ENCODE measurements around the gene ZNF17.

The ZNF17 gene

GRCh38 chr19:57410877-57411671 is at the start of gene ZNF17:
Gene ZNF17, plus strand, starts transcription at chr19:57411161. Its CDS starts 2,455 bp downstream, at chr19:57413616.
- Histone ChIP-seq H3K27me3 (no peaks in the 10 kb centered on the region), H3K4me3 (ENCODE audit: low read depth in 1 of 2, low read length in 1 of 2) (peak within 1 kb of the TSS; percentile 75 to 92), H3K36me3 (peaks cover 7% of the 10 kb centered on the region), H3K4me1 (ENCODE audit: control insufficient read depth in 1 of 2, insufficient read depth in 1 of 2, low read depth in 1 of 2, low read length in 1 of 2) (peaks cover 10 to 17% of the 10 kb centered on the region in 2 experiments), H3K27ac (peak within 1 kb of the TSS; percentile 57), H3K9me3 (peaks cover 2% of the 10 kb centered on the region)
- TF ChIP-seq CTCF (IDR thresholded peaks at IDR 0.05) = no peak

- H3K36me3 ChIP-seq = no peaks in the 10 kb centered on the region
- H3K9me3 ChIP-seq = peaks cover 42% of the 10 kb centered on the region
- H3K27me3 ChIP-seq = no peaks in the 10 kb centered on the region
- no peak overlapping the region for H3K27ac ChIP-seq
- H3K4me3 ChIP-seq (ENCODE audit: low read depth in 1 of 2, low read length in 1 of 2) = peak overlapping the region in 1 of 2 experiments; percentile 58
- no peak for TF ChIP-seq CTCF (IDR thresholded peaks at IDR 0.05)
- H3K4me1 ChIP-seq (ENCODE audit: control insufficient read depth in 1 of 2, insufficient read depth in 1 of 2, low read depth in 1 of 2, low read length in 1 of 2) = peaks cover 11 to 19% of the 10 kb centered on the region in 2 experiments
Observed at GRCh38 chr19:57362419-57362818, 48.5 kb upstream of the ZNF17 start.

- TF ChIP-seq CTCF (IDR thresholded peaks at IDR 0.05) = no peak
- Histone ChIP-seq H3K27ac (peak within 1 kb of the TSS; percentile 81), H3K4me3 (ENCODE audit: low read depth in 1 of 2, low read length in 1 of 2) (peak within 1 kb of the TSS; percentile 55 to 58), H3K27me3 (no peaks in the 10 kb centered on the region), H3K4me1 (ENCODE audit: control insufficient read depth in 1 of 2, insufficient read depth in 1 of 2, low read depth in 1 of 2, low read length in 1 of 2) (peaks cover 11 to 19% of the 10 kb centered on the region in 2 experiments), H3K36me3 (no peaks in the 10 kb centered on the region), H3K9me3 (peaks cover 42% of the 10 kb centered on the region)
Observed at GRCh38 chr19:57362997-57363687, 47.8 kb upstream of the ZNF17 start, which contains the start of the genes TRAPPC2B and ZNF547. Gene TRAPPC2B, plus strand, starts transcription at chr19:57363551. Its CDS starts 1,283 bp downstream, at chr19:57364834. Gene ZNF547, plus strand, starts transcription at chr19:57363551. Its CDS starts 5,005 bp downstream, at chr19:57368556.

GRCh38 chr19:57363688-57364181 is 47.2 kb upstream of the ZNF17 start:
- H3K4me1 ChIP-seq (ENCODE audit: control insufficient read depth in 1 of 2, insufficient read depth in 1 of 2, low read depth in 1 of 2, low read length in 1 of 2) = peaks cover 11 to 19% of the 10 kb centered on the region in 2 experiments
- H3K36me3 ChIP-seq = no peaks in the 10 kb centered on the region
- H3K27me3 ChIP-seq = no peaks in the 10 kb centered on the region
- no peak for TF ChIP-seq CTCF (IDR thresholded peaks at IDR 0.05)
- peak overlapping the region; percentile 81 for H3K27ac ChIP-seq
- peaks cover 42% of the 10 kb centered on the region for H3K9me3 ChIP-seq
- H3K4me3 ChIP-seq (ENCODE audit: low read depth in 1 of 2, low read length in 1 of 2) = peak overlapping the region; percentile 55 to 58

GRCh38 chr19:57366776-57367175 is 44.2 kb upstream of the ZNF17 start:
- H3K27me3 ChIP-seq = no peaks in the 10 kb centered on the region
- no peak for TF ChIP-seq CTCF (IDR thresholded peaks at IDR 0.05)
- no peaks in the 10 kb centered on the region for H3K36me3 ChIP-seq
- no peak overlapping the region for H3K4me3 ChIP-seq (ENCODE audit: low read depth in 1 of 2, low read length in 1 of 2)
- H3K4me1 ChIP-seq (ENCODE audit: control insufficient read depth in 1 of 2, insufficient read depth in 1 of 2, low read depth in 1 of 2, low read length in 1 of 2) = peaks cover 11 to 19% of the 10 kb centered on the region in 2 experiments
- H3K27ac ChIP-seq = no peak overlapping the region
- peaks cover 29% of the 10 kb centered on the region for H3K9me3 ChIP-seq

All from neutrophil (primary cell).